Measurements from ENCODE around the gene FBXO11. TPM values are rescaled to one million over a fixed set of nuclear protein-coding genes. Genes with fewer than 3 reads are reported as not detected.

The FBXO11 gene
- total and polyA plus RNA-seq, 2 of the 4 experiments (the other 2 are of a cell fraction): 27.1 to 29.6 TPM

GRCh38 chr2:47868611-47869352 lies 37.5 kb downstream of the FBXO11 start:
- H3K27ac ChIP-seq (ENCODE audit: insufficient read depth, low read length): no peak overlapping the region
- H2BK15ac ChIP-seq (ENCODE audit: low read depth, low read length): no peak overlapping the region
- no peak overlapping the region for H3K4me2 ChIP-seq (ENCODE audit: low read depth, low read length)
- no peak overlapping the region for H3K56ac ChIP-seq (ENCODE audit: extremely low read depth, insufficient read depth, low read length)
- H3K36me3 ChIP-seq (ENCODE audit: control insufficient read depth, insufficient read depth, low read length): peaks cover 4% of the 10 kb centered on the region
- no peak overlapping the region for H3K4ac ChIP-seq (ENCODE audit: low read depth, low read length)
- no peak overlapping the region for H2AK5ac ChIP-seq (ENCODE audit: low read depth, low read length)
- in situ Hi-C loops (cut with MboI; ENCODE audit: low sequenced_read_pairs) (no loop called here), dilution Hi-C loops (cut with HindIII; ENCODE audit: low sequenced_read_pairs, unreplicated experiment) (no loop called here), intact Hi-C loops (cut with micrococcal nuclease) (no loop called here)
- peaks cover 37 to 73% of the 10 kb centered on the region in 2 experiments for H3K79me1 ChIP-seq (ENCODE audit: low read depth in 1 of 2, low read length in 2 of 2)
- H4K20me1 ChIP-seq (ENCODE audit: insufficient read depth, low read length): peaks cover 87% of the 10 kb centered on the region
- H3K23ac ChIP-seq (ENCODE audit: low read depth, low read length): no peak overlapping the region
- no TSS peak for BruUV-seq (replicated peaks)
- DNase-seq (no peak), ATAC-seq (ENCODE audit: low read depth) (no peak)
- H4K8ac ChIP-seq (ENCODE audit: low read depth in 2 of 2, low read length in 2 of 2): no peak overlapping the region
- TF ChIP-seq, protein P1, sequence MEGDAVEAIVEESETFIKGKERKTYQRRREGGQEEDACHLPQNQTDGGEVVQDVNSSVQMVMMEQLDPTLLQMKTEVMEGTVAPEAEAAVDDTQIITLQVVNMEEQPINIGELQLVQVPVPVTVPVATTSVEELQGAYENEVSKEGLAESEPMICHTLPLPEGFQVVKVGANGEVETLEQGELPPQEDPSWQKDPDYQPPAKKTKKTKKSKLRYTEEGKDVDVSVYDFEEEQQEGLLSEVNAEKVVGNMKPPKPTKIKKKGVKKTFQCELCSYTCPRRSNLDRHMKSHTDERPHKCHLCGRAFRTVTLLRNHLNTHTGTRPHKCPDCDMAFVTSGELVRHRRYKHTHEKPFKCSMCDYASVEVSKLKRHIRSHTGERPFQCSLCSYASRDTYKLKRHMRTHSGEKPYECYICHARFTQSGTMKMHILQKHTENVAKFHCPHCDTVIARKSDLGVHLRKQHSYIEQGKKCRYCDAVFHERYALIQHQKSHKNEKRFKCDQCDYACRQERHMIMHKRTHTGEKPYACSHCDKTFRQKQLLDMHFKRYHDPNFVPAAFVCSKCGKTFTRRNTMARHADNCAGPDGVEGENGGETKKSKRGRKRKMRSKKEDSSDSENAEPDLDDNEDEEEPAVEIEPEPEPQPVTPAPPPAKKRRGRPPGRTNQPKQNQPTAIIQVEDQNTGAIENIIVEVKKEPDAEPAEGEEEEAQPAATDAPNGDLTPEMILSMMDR (conservative IDR thresholded peaks at IDR 0.05; ENCODE audit: low read depth, low read length): no peak
- TF ChIP-seq MAZ (IDR thresholded peaks at IDR 0.05; ENCODE audit: borderline replicate concordance, low read depth, low read length) (no peak), CHD1 (IDR thresholded peaks at IDR 0.05; ENCODE audit: low read depth, low read length) (no peak), MXI1 (IDR thresholded peaks at IDR 0.05; ENCODE audit: borderline replicate concordance, low read depth, low read length) (no peak), FOS (IDR thresholded peaks at IDR 0.05; ENCODE audit: low read depth, low read length) (no peak), SMC3 (IDR thresholded peaks at IDR 0.05; ENCODE audit: low read depth, low read length) (no peak), CEBPB (IDR thresholded peaks at IDR 0.05; ENCODE audit: low read depth, low read length) (no peak), RCOR1 (IDR thresholded peaks at IDR 0.05; ENCODE audit: insufficient replicate concordance, low read length) (no peak), RFX5 (IDR thresholded peaks at IDR 0.05; ENCODE audit: low read depth, low read length) (no peak), NFE2L2 (IDR thresholded peaks at IDR 0.05; ENCODE audit: low read depth, low read length) (no peak)
- H3K18ac ChIP-seq (ENCODE audit: low read depth, low read length): no peak overlapping the region
- H2BK5ac ChIP-seq (ENCODE audit: low read depth, low read length, poor library complexity, severe bottlenecking): no peak overlapping the region
- no peak overlapping the region for H3K9ac ChIP-seq (ENCODE audit: low read depth, low read length)
- H4K91ac ChIP-seq (ENCODE audit: insufficient read depth, low read depth, low read length): no peak overlapping the region
- H3K4me1 ChIP-seq (ENCODE audit: control insufficient read depth, insufficient read depth, low read length): peaks cover 7% of the 10 kb centered on the region
- no peak overlapping the region for H2BK20ac ChIP-seq (ENCODE audit: low read depth, low read length)
- H2BK120ac ChIP-seq (ENCODE audit: low read depth, low read length): no peak overlapping the region
- H3K9me1 ChIP-seq (ENCODE audit: insufficient read depth, low read length): peaks cover 19% of the 10 kb centered on the region
- no peak overlapping the region for H3K4me3 ChIP-seq (ENCODE audit: insufficient read depth, low read depth, low read length)
- no peaks in the 10 kb centered on the region for H3K27me3 ChIP-seq (ENCODE audit: control insufficient read depth, insufficient read depth, low read length)
- H3K9me3 ChIP-seq (ENCODE audit: control insufficient read depth, insufficient read depth, low read length): no peaks in the 10 kb centered on the region
- POLR2A ChIA-PET (ENCODE audit: unreplicated experiment): no interaction called here
- H2AK9ac ChIP-seq (replicated peaks; ENCODE audit: low read depth, low read length, poor library complexity): no peak overlapping the region
- no peak overlapping the region for H3K14ac ChIP-seq (replicated peaks; ENCODE audit: low read depth, low read length)
- H2AFZ ChIP-seq (replicated peaks; ENCODE audit: low read length, poor library complexity): no peak overlapping the region
- WGBS, 2 experiments (ENCODE audit: extremely low coverage in 2 of 2, insufficient read length in 1 of 2): 70% methylated on average over 2 of the region's 7 CpGs; no CpG with 5 or more reads in 1 of the 2 experiments
- CTCF ChIA-PET: no interaction called here
- no peak overlapping the region for H4K5ac ChIP-seq (ENCODE audit: low read depth, low read length)
